OCI-LY1 (cell line): ENCODE measurements around the gene HECW1.

ENCODE experiments used
- H2AFZ ChIP-seq: fragments of 200-600 bp; sonication (generic), shearing (Covaris generic); 2 replicates; pipeline ENCODE4 v1.6.0; 2014; ENCODE audit warnings: antibody characterized with exemption, mild to moderate bottlenecking, low read length
- H3F3A ChIP-seq: fragments of 200-600 bp; sonication (generic), shearing (Covaris generic); 2 replicates; pipeline ENCODE4 v1.6.0; 2014; ENCODE audit warnings: mild to moderate bottlenecking, antibody characterized with exemption, low read length, moderate library complexity; ENCODE audit not compliant: insufficient read depth
- H3K27ac ChIP-seq: fragments of 200-600 bp; sonication (generic); 2 replicates; pipeline ENCODE4 v1.5.1; 2014; ENCODE audit warnings: low read length, mixed run types, mild to moderate bottlenecking, low read depth; ENCODE audit not compliant: poor library complexity, severe bottlenecking
- H3K27me3 ChIP-seq: fragments of 200-600 bp; sonication (generic); 2 replicates; pipeline ENCODE4 v1.6.0; 2014; ENCODE audit warnings: antibody characterized with exemption, mild to moderate bottlenecking, low read length, moderate library complexity; ENCODE audit not compliant: insufficient read depth
- H3K36me3 ChIP-seq: fragments of 200-600 bp; sonication (generic); 2 replicates; pipeline ENCODE4 v1.6.1; 2014; ENCODE audit warnings: mild to moderate bottlenecking, antibody characterized with exemption, low read length, moderate library complexity, mixed read lengths; ENCODE audit not compliant: insufficient read depth
- H3K4me1 ChIP-seq: fragments of 200-600 bp; sonication (generic); 2 replicates; pipeline ENCODE4 v1.5.1; 2014; ENCODE audit warnings: mild to moderate bottlenecking, low read length, moderate library complexity; ENCODE audit not compliant: insufficient read depth, severe bottlenecking
- H3K4me2 ChIP-seq: fragments of 200-600 bp; sonication (generic), shearing (Covaris generic); 2 replicates; pipeline ENCODE4 v1.6.1; 2014; ENCODE audit warnings: low read length
- H3K4me3 ChIP-seq: fragments of 200-600 bp; sonication (generic); 2 replicates; pipeline ENCODE4 v1.5.1; 2014; ENCODE audit warnings: low read length, low read depth, mild to moderate bottlenecking, mixed read lengths; ENCODE audit not compliant: poor library complexity, severe bottlenecking
- H3K79me2 ChIP-seq: fragments of 200-600 bp; shearing (Covaris generic); 2 replicates; pipeline ENCODE4 v1.6.1; 2016; ENCODE audit warnings: mixed run types, low read length, mixed read lengths; ENCODE audit not compliant: insufficient read depth
- H3K9ac ChIP-seq: fragments of 200-600 bp; sonication (generic), shearing (Covaris generic); 2 replicates; pipeline ENCODE4 v1.6.1; 2014; ENCODE audit warnings: mild to moderate bottlenecking, low read length, mixed read lengths
- H3K9me2 ChIP-seq: fragments of 200-600 bp; sonication (generic), shearing (Covaris generic); 2 replicates; pipeline ENCODE4 v1.6.1; 2014; ENCODE audit warnings: low read depth, mild to moderate bottlenecking, low read length, mixed read lengths
- H3K9me3 ChIP-seq: fragments of 200-600 bp; shearing (Covaris generic); 2 replicates; pipeline ENCODE4 v1.6.1; 2014; ENCODE audit warnings: low read length, mixed read lengths
- H4K20me1 ChIP-seq: fragments of 200-600 bp; sonication (generic), shearing (Covaris generic); 2 replicates; pipeline ENCODE4 v1.6.0; 2016; ENCODE audit warnings: mild to moderate bottlenecking, low read length; ENCODE audit not compliant: insufficient read depth
- EZH2 ChIP-seq: fragments of 200-600 bp; sonication (generic), shearing (Covaris generic); IDR thresholded peaks from 2 replicates; pipeline ENCODE4 v1.8.0; 2017; ENCODE audit warnings: borderline replicate concordance, mixed run types, mild to moderate bottlenecking, antibody characterized with exemption, low read length, moderate library complexity, mixed read lengths
- TF ChIP-seq, protein P1 (sequence below): fragments of 200-600 bp; sonication (generic), shearing (Covaris generic); IDR thresholded peaks from 2 replicates; pipeline ENCODE4 v1.5.1; 2017; ENCODE audit warnings: mild to moderate bottlenecking, antibody characterized with exemption, low read length, moderate library complexity, mixed read lengths

HECW1 gene

DNA sequence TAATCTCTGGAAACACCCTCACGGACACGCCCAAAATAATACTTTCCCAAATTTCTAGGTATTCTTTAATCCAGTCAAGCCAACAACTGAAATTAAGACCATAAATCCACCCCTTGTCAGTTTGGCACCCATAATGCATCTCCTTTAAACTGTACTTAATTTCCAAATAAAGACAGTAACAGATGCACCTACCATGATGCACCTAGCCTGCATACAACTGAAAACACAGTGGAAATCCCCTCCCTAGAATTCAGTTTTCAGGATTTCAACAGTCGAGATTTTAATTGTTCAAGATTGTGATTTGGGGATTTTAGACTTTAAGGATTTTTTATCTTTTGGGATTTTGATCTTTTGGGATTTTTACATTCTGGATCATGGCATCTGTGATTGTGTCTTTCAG, 487.6 kb downstream of the HECW1 start:
- H3K36me3 ChIP-seq = peaks cover 100% of the 10 kb centered on the region
- no peak overlapping the region for H2AFZ ChIP-seq
- no peak overlapping the region for H3K4me3 ChIP-seq
- H3K9ac ChIP-seq = no peak overlapping the region
- H3F3A ChIP-seq = peaks cover 5% of the 10 kb centered on the region; the same call in 1 of the 2 replicates
- H3K9me2 ChIP-seq = no peaks in the 10 kb centered on the region
- peaks cover 7% of the 10 kb centered on the region for H3K4me1 ChIP-seq
- H3K79me2 ChIP-seq = peaks cover 93% of the 10 kb centered on the region
- TF ChIP-seq, protein P1, sequence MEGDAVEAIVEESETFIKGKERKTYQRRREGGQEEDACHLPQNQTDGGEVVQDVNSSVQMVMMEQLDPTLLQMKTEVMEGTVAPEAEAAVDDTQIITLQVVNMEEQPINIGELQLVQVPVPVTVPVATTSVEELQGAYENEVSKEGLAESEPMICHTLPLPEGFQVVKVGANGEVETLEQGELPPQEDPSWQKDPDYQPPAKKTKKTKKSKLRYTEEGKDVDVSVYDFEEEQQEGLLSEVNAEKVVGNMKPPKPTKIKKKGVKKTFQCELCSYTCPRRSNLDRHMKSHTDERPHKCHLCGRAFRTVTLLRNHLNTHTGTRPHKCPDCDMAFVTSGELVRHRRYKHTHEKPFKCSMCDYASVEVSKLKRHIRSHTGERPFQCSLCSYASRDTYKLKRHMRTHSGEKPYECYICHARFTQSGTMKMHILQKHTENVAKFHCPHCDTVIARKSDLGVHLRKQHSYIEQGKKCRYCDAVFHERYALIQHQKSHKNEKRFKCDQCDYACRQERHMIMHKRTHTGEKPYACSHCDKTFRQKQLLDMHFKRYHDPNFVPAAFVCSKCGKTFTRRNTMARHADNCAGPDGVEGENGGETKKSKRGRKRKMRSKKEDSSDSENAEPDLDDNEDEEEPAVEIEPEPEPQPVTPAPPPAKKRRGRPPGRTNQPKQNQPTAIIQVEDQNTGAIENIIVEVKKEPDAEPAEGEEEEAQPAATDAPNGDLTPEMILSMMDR = no peak
- no peak for TF ChIP-seq EZH2
- H3K4me2 ChIP-seq = no peak overlapping the region
- no peaks in the 10 kb centered on the region; the same call in 1 of the 2 replicates for H4K20me1 ChIP-seq
- no peaks in the 10 kb centered on the region for H3K27me3 ChIP-seq
- H3K9me3 ChIP-seq = no peaks in the 10 kb centered on the region; the same call in 1 of the 2 replicates
- H3K27ac ChIP-seq = no peak overlapping the region

DNA sequence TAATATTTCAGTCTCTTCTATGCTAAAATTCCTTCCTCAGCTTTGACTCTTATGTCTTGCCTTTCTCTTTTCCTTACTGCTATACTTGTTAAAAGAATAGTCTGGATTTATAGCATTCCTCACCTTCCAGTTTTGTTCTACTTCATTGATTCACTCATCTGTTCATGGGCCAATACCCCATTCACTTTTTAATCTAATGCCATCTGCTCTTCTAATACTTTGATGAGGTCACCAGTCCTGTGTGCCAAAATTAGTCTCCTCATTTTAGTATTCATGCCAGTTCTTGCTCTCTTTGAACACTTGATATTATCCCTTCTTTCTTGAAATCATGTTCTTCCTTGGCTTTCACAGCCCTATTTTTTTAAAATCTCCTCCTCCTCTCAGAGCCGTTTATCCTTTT, 489.8 kb downstream of the HECW1 start:
- TF ChIP-seq, protein P1 = no peak
- no peak for TF ChIP-seq EZH2
- no peaks in the 10 kb centered on the region; the same call in 1 of the 2 replicates for H4K20me1 ChIP-seq
- H3K9me2 ChIP-seq = no peaks in the 10 kb centered on the region
- no peak overlapping the region for H3K4me2 ChIP-seq
- peaks cover 5% of the 10 kb centered on the region for H3K4me1 ChIP-seq
- no peak overlapping the region for H3K4me3 ChIP-seq
- H3K27me3 ChIP-seq = no peaks in the 10 kb centered on the region
- no peak overlapping the region for H2AFZ ChIP-seq
- H3K36me3 ChIP-seq = peaks cover 97% of the 10 kb centered on the region
- no peak overlapping the region for H3K27ac ChIP-seq
- no peaks in the 10 kb centered on the region for H3F3A ChIP-seq
- peaks cover 89% of the 10 kb centered on the region for H3K79me2 ChIP-seq
- no peaks in the 10 kb centered on the region; the same call in 1 of the 2 replicates for H3K9me3 ChIP-seq
- no peak overlapping the region for H3K9ac ChIP-seq

DNA sequence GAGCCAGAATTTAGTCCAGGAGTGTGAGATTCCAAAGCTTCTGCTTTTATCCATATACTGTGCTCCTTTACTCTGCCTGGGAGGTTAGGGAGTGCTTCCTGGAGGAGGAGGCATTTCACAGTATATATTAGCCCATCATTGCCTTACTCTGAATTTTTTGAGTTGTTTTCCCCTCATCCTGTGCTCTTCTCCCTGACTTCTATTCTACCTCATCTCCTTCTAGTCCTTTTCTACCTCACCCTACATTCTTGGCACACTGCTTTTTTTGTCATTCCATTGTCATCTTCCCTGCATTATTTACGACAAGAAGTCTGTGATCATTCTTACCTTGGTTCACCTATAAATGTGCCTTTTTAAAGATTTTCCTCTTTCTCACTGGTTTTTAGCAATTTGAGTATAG, 491.8 kb downstream of the HECW1 start:
- H3K4me2 ChIP-seq = no peak overlapping the region
- no peaks in the 10 kb centered on the region for H3F3A ChIP-seq
- H3K27ac ChIP-seq = no peak overlapping the region
- H3K4me1 ChIP-seq = peaks cover 5% of the 10 kb centered on the region
- H3K9me3 ChIP-seq = no peaks in the 10 kb centered on the region; the same call in 1 of the 2 replicates
- H3K9ac ChIP-seq = no peak overlapping the region
- H3K79me2 ChIP-seq = peaks cover 96% of the 10 kb centered on the region
- no peaks in the 10 kb centered on the region for H3K27me3 ChIP-seq
- TF ChIP-seq EZH2 = no peak
- TF ChIP-seq, protein P1 = no peak
- H4K20me1 ChIP-seq = no peaks in the 10 kb centered on the region; the same call in 1 of the 2 replicates
- no peak overlapping the region for H3K4me3 ChIP-seq
- H3K9me2 ChIP-seq = no peaks in the 10 kb centered on the region
- H2AFZ ChIP-seq = no peak overlapping the region
- H3K36me3 ChIP-seq = peaks cover 97% of the 10 kb centered on the region
